ENCODE results near the gene GPR132. TPM values are rescaled to one million over a fixed set of nuclear protein-coding genes. Genes with fewer than 3 reads are reported as not detected.

Gene GPR132
- total and polyA plus RNA-seq, 2 of the 8 experiments (the other 6 are each of a cell fraction or from before 2014, with no cell fraction given), result 0.11 TPM; not detected in 1

DNA sequence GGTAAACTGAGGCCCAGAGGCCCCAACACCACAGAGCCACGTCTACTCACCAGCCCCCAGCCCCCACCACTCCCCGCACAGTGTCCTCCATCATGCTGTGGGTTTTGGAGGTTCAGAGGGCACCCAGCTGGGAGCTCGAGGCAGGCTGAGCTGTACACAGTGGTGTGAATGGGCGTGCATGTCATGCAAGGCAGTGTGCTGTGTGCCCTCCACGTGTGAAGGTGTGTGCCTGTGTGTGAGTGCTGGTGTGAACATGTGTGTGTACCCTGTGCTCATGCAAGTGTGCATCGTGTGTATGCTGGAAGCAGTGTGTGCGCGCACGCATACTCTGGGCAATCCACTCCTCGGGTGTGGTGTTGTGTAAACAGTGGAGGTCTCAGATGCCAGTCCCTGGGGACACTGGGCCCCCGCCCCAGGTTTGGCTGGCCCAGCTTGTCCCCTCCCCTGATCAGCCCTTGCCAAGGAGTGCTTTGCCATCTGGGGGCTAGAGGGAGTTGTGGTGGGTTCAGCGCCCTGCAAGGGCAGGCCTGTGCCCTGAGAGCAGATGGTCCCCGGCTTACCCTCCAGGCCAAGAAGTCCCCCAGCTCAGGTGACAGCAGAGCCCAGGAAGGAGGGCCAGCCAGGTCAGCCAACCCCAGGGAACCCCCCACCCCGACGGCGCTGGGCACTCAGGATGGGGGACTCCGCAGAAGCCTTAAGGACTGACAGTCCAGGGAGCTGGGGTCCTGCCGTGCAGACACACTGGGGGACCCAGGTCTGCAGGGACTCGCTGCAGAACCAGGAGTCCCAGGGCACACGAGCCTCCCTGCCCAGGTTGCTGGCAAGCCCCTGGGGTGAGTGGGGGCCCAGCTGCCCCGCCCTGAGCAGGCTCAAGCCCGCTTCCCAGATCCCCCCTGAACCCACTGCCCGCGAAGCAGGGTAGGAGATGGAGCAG, 23.8 kb upstream of the GPR132 start:
- Histone ChIP-seq H2BK15ac (ENCODE audit: low read length) (0 out of 2 replicates have a peak overlapping the region, but pooled peaks have one; percentile 83), H3K79me1 (ENCODE audit: low read depth, low read length) (no peaks in the 10 kb centered on the region), H3K79me2 (ENCODE audit: control insufficient read depth in 1 of 2, insufficient read depth in 2 of 2, low read length in 2 of 2) (no peaks in the 10 kb centered on the region), H3K9me3 (ENCODE audit: insufficient read depth in 2 of 2, low read depth in 1 of 2, low read length in 1 of 2) (no peaks in the 10 kb centered on the region), H4K8ac (ENCODE audit: extremely low read depth, insufficient read depth, low read length) (no peak overlapping the region; the same call in 1 of the 2 replicates), H3K56ac (replicated peaks; ENCODE audit: insufficient read length, low read depth, low read length) (no peak overlapping the region), H3K14ac (ENCODE audit: insufficient read length) (no peak overlapping the region), H2BK120ac (replicated peaks; ENCODE audit: low read depth, low read length) (no peak overlapping the region), H3K4me3 (ENCODE audit: extremely low read depth in 1 of 4, insufficient read depth in 2 of 4, low read depth in 3 of 4, low read length in 4 of 4) (no peak overlapping the region), H2BK12ac (ENCODE audit: low read depth, low read length) (peak overlapping the region; percentile 75; the same call in 1 of the 2 replicates), H3K23ac (ENCODE audit: insufficient read length) (no peak overlapping the region), H2BK5ac (ENCODE audit: low read depth, low read length) (no peak overlapping the region; the same call in 1 of the 2 replicates), H3K27me3 (replicated peaks in 1 of 4; ENCODE audit: control insufficient read depth in 3 of 4, extremely low read depth in 1 of 4, insufficient read depth in 3 of 4, low read length in 3 of 4) (peaks cover 12 to 57% (median 43%) of the 10 kb centered on the region in 4 experiments), H2AFZ (ENCODE audit: low read length) (no peak overlapping the region), H3K27ac (ENCODE audit: low read depth, low read length) (no peak overlapping the region), H3K9ac (replicated peaks in 1 of 4; ENCODE audit: extremely low read depth in 1 of 4, low read depth in 3 of 4, low read length in 3 of 4) (no peak overlapping the region), H3K4me1 (replicated peaks in 1 of 4; ENCODE audit: control insufficient read depth in 3 of 4, insufficient read depth in 4 of 4, low read length in 3 of 4) (peaks cover 0 to 20% (median 10%) of the 10 kb centered on the region in 4 experiments; a peak in 6 of 7 replicates), H3K4me2 (ENCODE audit: insufficient read depth in 1 of 2, low read depth in 2 of 2, low read length in 2 of 2) (peak overlapping the region in 1 of 2 experiments; percentile 72; a peak in 1 of 4 replicates), H3K23me2 (ENCODE audit: low read depth, low read length) (peaks cover 11% of the 10 kb centered on the region; the same call in 1 of the 2 replicates), H4K5ac (ENCODE audit: insufficient read length, low read depth, low read length) (no peak overlapping the region), H4K20me1 (replicated peaks in 1 of 2; ENCODE audit: control insufficient read depth in 1 of 2, insufficient read depth in 2 of 2, low read length in 2 of 2) (peaks cover 5 to 6% of the 10 kb centered on the region in 2 experiments), H2BK20ac (ENCODE audit: low read length) (no peak overlapping the region), H4K91ac (replicated peaks; ENCODE audit: insufficient read length, low read length) (peak overlapping the region; percentile 80), H3K18ac (ENCODE audit: extremely low read depth, low read length) (no peak overlapping the region), H2AK5ac (ENCODE audit: low read depth, low read length) (peak overlapping the region; percentile 98), H3K36me3 (ENCODE audit: control insufficient read depth in 2 of 4, insufficient read depth in 4 of 4, low read length in 3 of 4) (no peaks in the 10 kb centered on the region), H3K4ac (replicated peaks; ENCODE audit: insufficient read length, low read depth, low read length) (no peak overlapping the region)
- DNase-seq (ENCODE audit: low read depth in 1 of 2, low spot score in 2 of 2), result no peak
- ChIA-PET POLR2A (ENCODE audit: partially characterized antibody) (no interaction called here), CTCF (ENCODE audit: partially characterized antibody) (interaction anchor here (0.6 to 3.1 kb wide), 11 partner anchors 8 to 120 kb away, joined by 3 to 14 read pairs (median 4); no protein-coding TSS in a partner anchor)
- FAIRE-seq, result no peak
- 83% methylated on average over 24 of the region's 24 CpGs; no CpG with 5 or more reads in 1 of the 2 experiments for WGBS, 2 experiments (ENCODE audit: extremely low coverage in 1 of 2, insufficient coverage in 1 of 2, insufficient read length in 1 of 2, insufficient replicate concordance in 2 of 2, low coverage in 1 of 2, low lambda C conversion rate in 2 of 2, missing lambda C conversion rate in 1 of 2)
- TF ChIP-seq CREB1 (IDR thresholded peaks at IDR 0.05), result no peak
- no peak for TF ChIP-seq SIN3A (conservative IDR thresholded peaks at IDR 0.05 in 1 of 2, IDR thresholded peaks at IDR 0.05 in 1 of 2; ENCODE audit: low read depth in 1 of 2, low read length in 2 of 2)
- no peak for TF ChIP-seq CHD2 (IDR thresholded peaks at IDR 0.05; ENCODE audit: low read length)
- TF ChIP-seq SIRT6 (IDR thresholded peaks at IDR 0.05; ENCODE audit: low read length), result no peak
- no peak for TF ChIP-seq BRCA1 (IDR thresholded peaks at IDR 0.05; ENCODE audit: low read depth, low read length)
- TF ChIP-seq KDM5A (IDR thresholded peaks at IDR 0.05; ENCODE audit: low read length), result no peak
- TF ChIP-seq, protein P1, sequence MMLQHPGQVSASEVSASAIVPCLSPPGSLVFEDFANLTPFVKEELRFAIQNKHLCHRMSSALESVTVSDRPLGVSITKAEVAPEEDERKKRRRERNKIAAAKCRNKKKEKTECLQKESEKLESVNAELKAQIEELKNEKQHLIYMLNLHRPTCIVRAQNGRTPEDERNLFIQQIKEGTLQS (IDR thresholded peaks at IDR 0.05; ENCODE audit: insufficient read depth, low read depth, low read length), result no peak
- no peak for TF ChIP-seq FOSL1 (IDR thresholded peaks at IDR 0.05; ENCODE audit: insufficient read depth, low read depth, low read length)
- no peak for TF ChIP-seq HDAC6 (IDR thresholded peaks at IDR 0.05; ENCODE audit: low read depth, low read length)
- no peak for TF ChIP-seq POLR2AphosphoS5 (IDR thresholded peaks at IDR 0.05; ENCODE audit: low read depth, low read length)
- TF ChIP-seq SP2 (IDR thresholded peaks at IDR 0.05; ENCODE audit: low read length), result no peak

Data from H1 (cell line).